ENCODE data around the gene PUSL1.

GRCh38 chr1:1304331-1305299 is 3.8 kb upstream of the PUSL1 start:
- TF ChIP-seq CTCF (IDR thresholded peaks at IDR 0.05), result no peak
- TF ChIP-seq POLR2A (IDR thresholded peaks at IDR 0.05), result peak in 1 of 2 donors; percentile 16
